H1 (cell line): Measurements from ENCODE around the gene SPRR1B. TPM values are rescaled to one million over a fixed set of nuclear protein-coding genes. Genes with fewer than 3 reads are reported as not detected.

ENCODE experiments used
- CTCF ChIA-PET: fragments of 300-600 bp; sonication (Branson Sonifier 250); formaldehyde crosslinking; loops from one replicate; lab custom pipeline; 2021; ENCODE audit not compliant: partially characterized antibody; lab: Charles Lee
- POLR2A ChIA-PET: fragments of 300-600 bp; sonication (Branson Sonifier 250); formaldehyde crosslinking; loops from one replicate; lab custom pipeline; 2021; ENCODE audit warnings: inconsistent platforms; ENCODE audit not compliant: partially characterized antibody; lab: Charles Lee
- DNase-seq, 2 experiments: peaks; one replicate each; pipeline versions ENCODE4 v3.0.0 to v3.0.0-alpha.2; 2010 to 2022; ENCODE audit warnings: low spot score in 2 of 2, low read depth in 1 of 2, mixed read lengths in 1 of 2
- FAIRE-seq: peaks from 2 replicates; lab custom pipeline; 2011; peaks lifted over from hg19 to GRCh38; lab: Jason Lieb, UNC
- H2AFZ ChIP-seq: 2 replicates; pipeline ENCODE4 v1.8.1; 2012; ENCODE audit warnings: low read length, inconsistent platforms
- H2AK5ac ChIP-seq: 2 replicates; pipeline ENCODE4 v1.6.1; 2013; ENCODE audit warnings: low read depth, low read length
- H2BK120ac ChIP-seq: replicated peaks from 2 replicates; pipeline ENCODE3; 2013; ENCODE audit warnings: low read depth, low read length, inconsistent platforms
- H2BK12ac ChIP-seq: 2 replicates; pipeline ENCODE4 v1.6.1; 2013; ENCODE audit warnings: low read depth, low read length
- H2BK15ac ChIP-seq: 2 replicates; pipeline ENCODE4 v1.6.1; 2013; ENCODE audit warnings: low read length
- H2BK20ac ChIP-seq: 2 replicates; pipeline ENCODE4 v1.6.1; 2013; ENCODE audit warnings: low read length
- H2BK5ac ChIP-seq: 2 replicates; pipeline ENCODE4 v1.6.1; 2013; ENCODE audit warnings: low read depth, low read length
- H3K14ac ChIP-seq: 2 replicates; pipeline ENCODE4 v1.6.1; 2013; ENCODE audit warnings: inconsistent platforms; ENCODE audit not compliant: insufficient read length
- H3K18ac ChIP-seq: 2 replicates; pipeline ENCODE4 v1.6.1; 2013; ENCODE audit warnings: low read length; ENCODE audit errors: extremely low read depth
- H3K23ac ChIP-seq: 2 replicates; pipeline ENCODE4 v1.6.1; 2013; ENCODE audit warnings: inconsistent platforms; ENCODE audit not compliant: insufficient read length
- H3K23me2 ChIP-seq: 2 replicates; pipeline ENCODE4 v1.6.1; 2013; ENCODE audit warnings: low read depth, low read length
- H3K27ac ChIP-seq: 2 replicates; pipeline ENCODE4 v1.6.1; 2011; ENCODE audit warnings: low read depth, low read length, inconsistent platforms
- H3K27me3 ChIP-seq, 4 experiments: replicated peaks in 1 of 4; 1 replicate in 1 of 4; 2 replicates in 3 of 4; pipeline versions ENCODE4 v1.6.1 to v1.8.1; 2011 to 2013; ENCODE audit warnings: low read length in 3 of 4, mild to moderate bottlenecking in 3 of 4, inconsistent platforms in 2 of 4, mixed read lengths in 2 of 4, moderate library complexity in 1 of 4; ENCODE audit not compliant: control insufficient read depth in 3 of 4, insufficient read depth in 3 of 4; ENCODE audit errors: extremely low read depth in 1 of 4
- H3K36me3 ChIP-seq, 4 experiments: 2 replicates each; pipeline versions ENCODE4 v1.6.1 to v1.8.1; 2011 to 2013; ENCODE audit warnings: mild to moderate bottlenecking in 4 of 4, low read length in 3 of 4, moderate library complexity in 2 of 4, control low read depth in 1 of 4, inconsistent platforms in 1 of 4; ENCODE audit not compliant: insufficient read depth in 4 of 4, control insufficient read depth in 2 of 4
- H3K4ac ChIP-seq: replicated peaks from 2 replicates; pipeline ENCODE3; 2013; ENCODE audit warnings: low read length, low read depth, mixed read lengths, inconsistent platforms; ENCODE audit not compliant: insufficient read length
- H3K4me1 ChIP-seq, 4 experiments: replicated peaks in 1 of 4; 1 replicate in 1 of 4; 2 replicates in 3 of 4; pipeline versions ENCODE4 v1.6.1 to v1.8.1; 2011 to 2013; ENCODE audit warnings: low read length in 3 of 4, inconsistent platforms in 2 of 4, mixed read lengths in 1 of 4; ENCODE audit not compliant: insufficient read depth in 4 of 4, control insufficient read depth in 3 of 4
- H3K4me2 ChIP-seq, 2 experiments: 2 replicates each; pipeline versions ENCODE4 v1.6.1 to v1.8.1; 2011 to 2013; ENCODE audit warnings: low read depth in 2 of 2, low read length in 2 of 2, control low read depth in 1 of 2, inconsistent platforms in 1 of 2, mild to moderate bottlenecking in 1 of 2; ENCODE audit not compliant: insufficient read depth in 1 of 2
- H3K4me3 ChIP-seq, 4 experiments: fragments of 200-600, 300-600 bp in 1 of 4; sonication (generic), shearing (Covaris generic), sonication (Bioruptor Twin) in 1 of 4; 2 replicates each; pipeline versions ENCODE4 v1.5.1 to v1.8.1; 2011 to 2016; ENCODE audit warnings: low read length in 4 of 4, low read depth in 3 of 4, control low read depth in 2 of 4, inconsistent platforms in 2 of 4, mild to moderate bottlenecking in 2 of 4, mixed read lengths in 1 of 4, moderate library complexity in 1 of 4; ENCODE audit not compliant: insufficient read depth in 2 of 4; ENCODE audit errors: extremely low read depth in 1 of 4
- H3K56ac ChIP-seq: replicated peaks from 2 replicates; pipeline ENCODE3; 2013; ENCODE audit warnings: low read depth, mild to moderate bottlenecking, mixed read lengths, low read length, inconsistent platforms; ENCODE audit not compliant: insufficient read length
- H3K79me1 ChIP-seq: 2 replicates; pipeline ENCODE4 v1.6.1; 2013; ENCODE audit warnings: low read depth, low read length, control low read depth
- H3K79me2 ChIP-seq, 2 experiments: 2 replicates each; pipeline versions ENCODE4 v1.6.1 to v1.8.1; 2012 to 2013; ENCODE audit warnings: low read length in 2 of 2, mild to moderate bottlenecking in 2 of 2, inconsistent platforms in 1 of 2; ENCODE audit not compliant: insufficient read depth in 2 of 2, control insufficient read depth in 1 of 2
- H3K9ac ChIP-seq, 4 experiments: replicated peaks in 1 of 4; 1 replicate in 1 of 4; 2 replicates in 3 of 4; pipeline versions ENCODE4 v1.6.1 to v1.8.1; 2011 to 2013; ENCODE audit warnings: low read depth in 3 of 4, low read length in 3 of 4, control low read depth in 2 of 4, mild to moderate bottlenecking in 2 of 4, moderate library complexity in 2 of 4, inconsistent platforms in 1 of 4; ENCODE audit errors: extremely low read depth in 1 of 4
- H3K9me3 ChIP-seq, 2 experiments: 2 replicates each; pipeline versions ENCODE4 v1.6.1 to v1.8.1; 2012 to 2013; ENCODE audit warnings: mild to moderate bottlenecking in 2 of 2, moderate library complexity in 2 of 2, control low read depth in 1 of 2, inconsistent platforms in 1 of 2, low read depth in 1 of 2, low read length in 1 of 2, mixed read lengths in 1 of 2; ENCODE audit not compliant: insufficient read depth in 2 of 2
- H4K20me1 ChIP-seq, 2 experiments: replicated peaks in 1 of 2; 2 replicates each; pipeline versions ENCODE3 to v1.8.1; 2011 to 2013; ENCODE audit warnings: inconsistent platforms in 2 of 2, low read length in 2 of 2, mild to moderate bottlenecking in 1 of 2; ENCODE audit not compliant: insufficient read depth in 2 of 2, control insufficient read depth in 1 of 2
- H4K5ac ChIP-seq: 2 replicates; pipeline ENCODE4 v1.6.1; 2013; ENCODE audit warnings: low read length, low read depth, mixed read lengths, inconsistent platforms; ENCODE audit not compliant: insufficient read length
- H4K8ac ChIP-seq: 2 replicates; pipeline ENCODE4 v1.8.0; 2013; ENCODE audit warnings: mild to moderate bottlenecking, moderate library complexity, low read length, inconsistent platforms; ENCODE audit not compliant: insufficient read depth; ENCODE audit errors: extremely low read depth
- H4K91ac ChIP-seq: replicated peaks from 2 replicates; pipeline ENCODE3; 2013; ENCODE audit warnings: low read length, mixed read lengths, inconsistent platforms; ENCODE audit not compliant: insufficient read length
- BACH1 ChIP-seq: IDR thresholded peaks from 2 replicates; pipeline ENCODE4 v1.6.1; 2012; ENCODE audit warnings: low read length, improper control_type of control experiment
- CHD1 ChIP-seq: IDR thresholded peaks from 2 replicates; pipeline ENCODE4 v1.6.1; 2012; ENCODE audit warnings: low read depth, low read length, improper control_type of control experiment
- CHD2 ChIP-seq: IDR thresholded peaks from 2 replicates; pipeline ENCODE4 v1.6.1; 2012; ENCODE audit warnings: low read length, improper control_type of control experiment
- EZH2 ChIP-seq: fragments of 200-600 bp; sonication (generic); IDR thresholded peaks from 2 replicates; pipeline ENCODE4 v1.7.1; 2012; ENCODE audit warnings: low read depth, mild to moderate bottlenecking, moderate library complexity, low read length, inconsistent platforms; ENCODE audit not compliant: severe bottlenecking
- FOSL1 ChIP-seq: IDR thresholded peaks from 2 replicates; pipeline ENCODE4 v1.6.1; 2011; ENCODE audit warnings: mild to moderate bottlenecking, low read depth, low read length, moderate library complexity; ENCODE audit not compliant: insufficient read depth
- JUN ChIP-seq: IDR thresholded peaks from 2 replicates; pipeline ENCODE4 v1.6.1; 2011; ENCODE audit warnings: low read depth, mild to moderate bottlenecking, improper control_type of control experiment, low read length
- JUND ChIP-seq: IDR thresholded peaks from 2 replicates; pipeline ENCODE4 v1.6.1; 2011; ENCODE audit warnings: mild to moderate bottlenecking, improper control_type of control experiment, low read length
- SIN3A ChIP-seq, 2 experiments: IDR thresholded peaks in 1 of 2; conservative IDR thresholded peaks in 1 of 2; 2 replicates each; pipeline ENCODE4 v1.6.1; 2011 to 2012; ENCODE audit warnings: low read length in 2 of 2, improper control_type of control experiment in 1 of 2, low read depth in 1 of 2, mild to moderate bottlenecking in 1 of 2
- SIX5 ChIP-seq: IDR thresholded peaks from 2 replicates; pipeline ENCODE4 v1.6.1; 2011; ENCODE audit warnings: mild to moderate bottlenecking, low read depth, low read length
- SP4 ChIP-seq: IDR thresholded peaks from 2 replicates; pipeline ENCODE4 v1.6.1; 2012; ENCODE audit warnings: low read length, inconsistent platforms
- SUZ12 ChIP-seq: fragments of 200-600 bp; sonication (generic); IDR thresholded peaks from 2 replicates; pipeline ENCODE4 v1.6.1; 2012; ENCODE audit warnings: mild to moderate bottlenecking, inconsistent platforms, low read length, moderate library complexity, mixed read lengths
- WGBS, 2 experiments: shearing (Covaris generic) in 1 of 2; methylation state at CpG; one replicate each; pipeline versions ENCODE4 v1.1.6 to v1.1.7; 2013 to 2015; ENCODE audit warnings: low lambda C conversion rate in 2 of 2, mixed read lengths in 2 of 2, inconsistent platforms in 1 of 2, low coverage in 1 of 2, missing lambda C conversion rate in 1 of 2; ENCODE audit not compliant: insufficient replicate concordance in 2 of 2, insufficient coverage in 1 of 2, insufficient read length in 1 of 2; ENCODE audit errors: extremely low coverage in 1 of 2, missing lambda C conversion rate in 1 of 2; 5-methylcytosine and 5-hydroxymethylcytosine counted together
- polyA plus RNA-seq, 7 experiments: library from polyadenylated mRNA; depleted of rRNA in 3 of 7; stranded (reverse) in 5 of 7; unstranded in 2 of 7; fragments of >200 nt in 5 of 7; fragments of 200-250 nt in 2 of 7; gene quantifications; 1 replicate in 5 of 7; 2 replicates in 1 of 7; 4 replicates in 1 of 7; pipeline versions ENCODE4 v1.2.1 to v1.2.3, GENCODE V29; 2011 to 2013; ENCODE audit warnings: missing spikeins in 2 of 7, mixed read lengths in 2 of 7
- total RNA-seq: library from RNA; stranded (reverse); fragmentation: NEBNext Ultra II Directional; extraction: Animal tissue kit (Norgen Biotek cat#: 25700); gene quantifications from 2 replicates; pipeline ENCODE4 v1.2.1, GENCODE V29; 2021

SPRR1B gene
- total and polyA plus RNA-seq, 2 of the 8 experiments (the other 6 are each of a cell fraction or from before 2014, with no cell fraction given), result 0.23 TPM; not detected in 1

DNA sequence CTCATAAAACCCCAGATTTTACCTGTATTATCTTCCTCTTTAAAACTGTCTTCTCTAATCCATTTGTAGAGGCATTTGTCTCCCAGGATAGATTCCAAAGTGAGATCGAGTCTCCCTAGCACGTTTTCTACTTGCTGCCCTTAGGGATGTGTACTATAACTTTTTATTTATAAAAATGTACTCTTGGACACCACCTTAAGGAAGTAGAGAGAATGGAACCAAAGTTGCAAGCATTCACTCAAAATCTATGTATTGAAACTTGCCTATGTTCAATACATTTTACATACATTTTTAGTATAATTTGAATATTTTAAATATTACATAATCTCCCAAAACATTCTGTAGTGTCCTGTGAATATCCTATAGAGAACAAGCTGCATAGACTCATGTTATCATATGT, 27.2 kb downstream of the SPRR1B start:
- no peaks in the 10 kb centered on the region for H4K20me1 ChIP-seq
- H2BK15ac ChIP-seq, result no peak overlapping the region
- H2AFZ ChIP-seq, result no peak overlapping the region
- no peak overlapping the region for H2BK20ac ChIP-seq
- no peaks in the 10 kb centered on the region for H3K36me3 ChIP-seq
- H3K27ac ChIP-seq, result no peak overlapping the region
- no peak overlapping the region for H3K9ac ChIP-seq
- H3K79me1 ChIP-seq, result no peaks in the 10 kb centered on the region
- H3K4me3 ChIP-seq, result no peak overlapping the region
- H3K4me2 ChIP-seq, result no peak overlapping the region
- no peak overlapping the region for H3K18ac ChIP-seq
- H2AK5ac ChIP-seq, result no peak overlapping the region
- H4K91ac ChIP-seq, result no peak overlapping the region
- no peak overlapping the region for H3K56ac ChIP-seq
- no peak overlapping the region for H4K8ac ChIP-seq
- DNase-seq (no peak), FAIRE-seq (no peak)
- H3K4me1 ChIP-seq, result no peaks in the 10 kb centered on the region
- H2BK5ac ChIP-seq, result no peak overlapping the region
- no peaks in the 10 kb centered on the region for H3K79me2 ChIP-seq
- H3K9me3 ChIP-seq, result no peaks in the 10 kb centered on the region
- ChIA-PET POLR2A (no interaction called here), CTCF (interaction anchor here (0.7 to 0.9 kb wide), 5 partner anchors 9 to 105 kb away, joined by 3 read pairs; no protein-coding TSS in a partner anchor)
- no peak overlapping the region for H2BK12ac ChIP-seq
- H3K23me2 ChIP-seq, result no peaks in the 10 kb centered on the region
- no peak for TF ChIP-seq FOSL1
- no peak for TF ChIP-seq EZH2
- TF ChIP-seq JUN, result no peak
- TF ChIP-seq SIN3A (conservative IDR thresholded peaks at IDR 0.05 in 1 of 2, IDR thresholded peaks at IDR 0.05 in 1 of 2; ENCODE audit: low read depth in 1 of 2, low read length in 2 of 2), result no peak
- no peak for TF ChIP-seq BACH1
- no peak for TF ChIP-seq SP4
- TF ChIP-seq CHD2, result no peak
- no peak for TF ChIP-seq SIX5
- TF ChIP-seq JUND, result no peak
- TF ChIP-seq CHD1, result no peak
- no peak for TF ChIP-seq SUZ12
- 87% methylated on average over 2 of the region's 2 CpGs; no CpG with 5 or more reads in 1 of the 2 experiments for WGBS, 2 experiments
- no peak overlapping the region for H3K14ac ChIP-seq
- no peak overlapping the region for H3K4ac ChIP-seq
- no peak overlapping the region for H3K23ac ChIP-seq
- no peak overlapping the region for H4K5ac ChIP-seq
- H2BK120ac ChIP-seq, result no peak overlapping the region
- no peaks in the 10 kb centered on the region for H3K27me3 ChIP-seq
